Fibroblast of mammary gland (primary cell): ENCODE results near the gene TMEM18.
"Not testable (repeated sequence)": the region's sequence is repeated elsewhere in the genome, so short reads cannot be mapped to it uniquely, and the experiment has no call there.

Source experiments
- DNase-seq: peaks from one replicate; pipeline ENCODE4 v3.0.0-alpha.2; 2010; ENCODE audit warnings: low read depth
- H3K4me3 ChIP-seq: 2 replicates; pipeline ENCODE4 v1.5.1; 2011; ENCODE audit warnings: low read depth, mild to moderate bottlenecking, low read length, moderate library complexity; ENCODE audit not compliant: control insufficient read depth
- TF ChIP-seq, protein P1 (sequence below): conservative IDR thresholded peaks from 2 replicates; pipeline ENCODE4 v1.5.1; 2011; ENCODE audit warnings: low read depth, low read length, inconsistent platforms; ENCODE audit not compliant: control insufficient read depth, insufficient read depth

Gene TMEM18

DNA sequence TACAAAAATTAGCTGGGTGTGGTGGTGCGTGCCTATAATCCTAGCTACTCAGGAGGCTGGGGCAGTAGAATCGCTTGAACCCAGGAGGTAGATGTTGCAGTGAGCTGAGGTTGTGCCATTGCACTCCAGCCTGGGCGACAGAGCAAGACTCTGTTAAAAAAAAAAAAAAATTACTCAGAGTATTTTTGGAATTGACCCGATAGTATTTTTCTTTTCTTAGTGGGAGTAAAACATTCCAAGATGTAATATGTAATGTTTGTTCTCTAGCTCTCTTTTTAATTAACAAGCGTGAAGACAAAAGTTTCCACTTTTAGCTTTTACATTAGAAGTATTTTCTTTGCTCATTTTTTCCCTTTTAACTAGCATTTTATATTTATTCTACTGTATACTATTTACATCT lies 12.0 kb upstream of the TMEM18 start:
- no peak for DNase-seq
- TF ChIP-seq, protein P1, sequence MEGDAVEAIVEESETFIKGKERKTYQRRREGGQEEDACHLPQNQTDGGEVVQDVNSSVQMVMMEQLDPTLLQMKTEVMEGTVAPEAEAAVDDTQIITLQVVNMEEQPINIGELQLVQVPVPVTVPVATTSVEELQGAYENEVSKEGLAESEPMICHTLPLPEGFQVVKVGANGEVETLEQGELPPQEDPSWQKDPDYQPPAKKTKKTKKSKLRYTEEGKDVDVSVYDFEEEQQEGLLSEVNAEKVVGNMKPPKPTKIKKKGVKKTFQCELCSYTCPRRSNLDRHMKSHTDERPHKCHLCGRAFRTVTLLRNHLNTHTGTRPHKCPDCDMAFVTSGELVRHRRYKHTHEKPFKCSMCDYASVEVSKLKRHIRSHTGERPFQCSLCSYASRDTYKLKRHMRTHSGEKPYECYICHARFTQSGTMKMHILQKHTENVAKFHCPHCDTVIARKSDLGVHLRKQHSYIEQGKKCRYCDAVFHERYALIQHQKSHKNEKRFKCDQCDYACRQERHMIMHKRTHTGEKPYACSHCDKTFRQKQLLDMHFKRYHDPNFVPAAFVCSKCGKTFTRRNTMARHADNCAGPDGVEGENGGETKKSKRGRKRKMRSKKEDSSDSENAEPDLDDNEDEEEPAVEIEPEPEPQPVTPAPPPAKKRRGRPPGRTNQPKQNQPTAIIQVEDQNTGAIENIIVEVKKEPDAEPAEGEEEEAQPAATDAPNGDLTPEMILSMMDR: no peak
- no peak overlapping the region for H3K4me3 ChIP-seq

DNA sequence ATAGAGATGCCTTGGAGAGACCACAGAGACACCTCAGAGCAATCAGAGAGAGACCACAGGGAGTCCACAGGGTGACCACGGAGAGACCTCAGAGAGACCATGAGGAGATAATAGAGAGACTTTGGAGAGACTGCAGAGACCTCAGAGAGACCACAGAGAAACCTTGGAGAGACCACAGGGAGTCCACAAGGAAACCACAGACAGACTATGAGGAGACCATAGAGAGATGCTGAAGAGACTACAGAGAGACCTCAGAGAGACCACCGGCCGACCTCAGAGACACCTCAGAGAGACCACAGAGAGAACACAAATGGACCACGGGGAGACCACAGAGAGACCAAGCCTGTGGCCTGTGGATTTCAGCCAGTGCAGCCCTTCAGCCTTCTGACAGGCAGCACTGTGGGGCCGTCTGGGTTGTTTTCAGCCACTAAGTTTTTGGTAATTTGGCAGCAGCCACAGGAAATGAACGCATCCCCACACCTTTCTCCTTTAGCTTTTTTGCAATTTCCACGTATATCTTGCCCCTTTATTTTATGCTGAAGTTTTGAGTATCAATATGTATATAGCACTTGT lies 11.4 kb upstream of the TMEM18 start:
- no peak overlapping the region for H3K4me3 ChIP-seq
- DNase-seq: no peak
- TF ChIP-seq, protein P1: no peak

DNA sequence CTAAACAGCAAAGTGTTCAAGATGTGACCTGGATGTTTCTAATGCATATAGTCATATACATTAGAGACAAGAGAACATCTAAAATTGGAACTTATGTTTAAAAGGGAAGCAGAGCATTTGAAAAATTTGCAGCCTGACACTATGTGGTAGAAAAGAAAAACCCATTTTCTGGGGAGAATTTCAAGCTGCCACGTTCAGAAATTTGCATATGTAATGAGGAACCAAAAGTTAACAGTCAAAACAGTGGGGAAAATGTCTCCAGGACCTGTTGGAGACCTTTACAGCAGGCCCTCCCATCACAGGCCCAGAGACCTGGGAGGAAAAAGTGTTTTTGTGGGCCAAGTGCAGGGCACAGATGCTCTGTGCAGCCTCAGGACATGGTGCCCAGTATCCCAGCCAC lies 8.2 kb upstream of the TMEM18 start:
- H3K4me3 ChIP-seq: no peak overlapping the region
- TF ChIP-seq, protein P1: no peak
- no peak for DNase-seq

DNA sequence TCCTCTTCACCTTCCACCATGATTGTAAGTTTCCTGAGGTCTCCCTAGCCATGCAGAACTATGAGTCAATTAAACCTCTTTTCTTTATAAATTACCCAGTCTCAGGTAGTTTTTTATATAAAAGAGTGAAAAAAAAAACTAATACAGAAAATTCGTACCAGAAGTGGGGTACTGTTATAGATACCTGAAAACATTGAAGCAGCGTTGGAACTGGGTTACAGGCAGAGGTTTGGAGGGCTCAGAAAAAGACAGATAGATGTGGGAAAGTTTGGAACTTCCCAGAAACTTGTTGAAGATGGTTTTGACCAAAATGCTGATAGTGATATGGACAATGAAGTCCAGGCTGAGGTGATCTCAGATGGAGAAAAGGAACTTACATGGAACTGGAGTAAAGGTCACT lies 7.7 kb upstream of the TMEM18 start:
- not testable (repeated sequence) for H3K4me3 ChIP-seq, DNase-seq

DNA sequence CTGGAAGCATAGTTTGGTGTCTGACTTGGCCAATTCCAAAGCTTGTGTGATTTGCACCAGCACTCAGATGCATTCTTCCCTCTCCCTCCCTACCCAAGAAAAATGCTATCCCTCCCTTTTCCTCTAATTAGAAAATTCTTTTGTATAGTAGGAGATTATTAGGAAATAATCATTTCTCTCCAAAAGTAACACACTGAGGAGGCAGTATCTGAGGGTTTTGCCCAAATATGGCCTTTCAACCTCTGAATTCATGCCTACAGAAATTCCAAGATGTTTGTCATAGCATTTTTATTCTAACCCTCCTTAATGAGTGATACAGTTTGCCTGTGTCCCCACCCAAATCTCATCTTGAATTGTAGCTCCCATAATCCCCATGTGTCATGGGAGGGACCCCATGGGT lies 5.0 kb upstream of the TMEM18 start:
- H3K4me3 ChIP-seq: no peak overlapping the region
- TF ChIP-seq, protein P1: no peak
- DNase-seq: no peak

DNA sequence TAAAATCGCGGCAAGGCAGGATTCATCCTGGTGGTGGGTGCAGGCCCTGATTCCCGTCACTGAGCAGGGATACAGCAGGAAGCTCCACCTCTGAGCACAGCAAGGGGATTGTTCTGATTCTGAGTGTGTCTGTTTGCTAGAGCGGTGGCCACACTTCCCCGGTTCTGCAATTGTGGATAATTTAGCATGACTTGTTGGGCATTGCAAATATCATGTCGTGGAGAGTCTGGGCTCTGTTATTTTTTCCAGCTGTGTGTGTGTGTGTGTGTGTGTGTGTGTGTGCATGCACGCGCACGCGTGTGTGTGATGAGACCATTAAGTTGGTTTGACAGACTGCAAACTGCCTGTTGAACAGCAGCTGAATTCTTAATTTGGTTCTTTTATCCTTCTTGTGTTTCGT lies 4.1 kb upstream of the TMEM18 start:
- no peak for DNase-seq
- no peak overlapping the region for H3K4me3 ChIP-seq
- TF ChIP-seq, protein P1: no peak

DNA sequence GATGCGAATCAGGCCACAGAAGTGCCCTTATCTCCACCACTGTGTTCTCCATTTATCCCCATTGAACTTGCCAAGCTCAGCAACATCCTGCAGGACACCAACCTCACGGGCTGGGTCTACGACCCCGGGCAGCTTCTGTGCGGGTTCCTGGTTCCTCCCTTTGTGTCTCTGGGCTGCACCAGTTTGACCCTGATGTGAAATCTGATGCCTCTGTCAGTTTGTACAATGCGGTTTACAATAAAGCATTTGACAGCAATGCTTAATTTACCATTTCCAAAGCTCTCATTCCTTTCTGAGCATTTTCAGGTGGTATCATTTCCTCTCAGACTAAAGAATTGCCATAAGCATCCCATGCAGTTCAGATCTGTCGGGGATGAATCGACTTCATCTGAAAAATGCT lies 3.3 kb upstream of the TMEM18 start:
- DNase-seq: no peak
- TF ChIP-seq, protein P1: no peak
- no peak overlapping the region for H3K4me3 ChIP-seq
